H1 (cell line): ENCODE results near the gene P2RY8. TPM values are rescaled to one million over a fixed set of nuclear protein-coding genes. Genes with fewer than 3 reads are reported as not detected.

ENCODE experiments used
- CHD1 ChIP-seq: IDR thresholded peaks from 2 replicates; pipeline ENCODE4 v1.6.1; 2012; ENCODE audit warnings: low read depth, low read length, improper control_type of control experiment
- CTBP2 ChIP-seq: IDR thresholded peaks from 2 replicates; pipeline ENCODE4 v1.7.0; 2011; ENCODE audit warnings: borderline replicate concordance, mild to moderate bottlenecking, moderate library complexity, mixed read lengths, low read length; ENCODE audit not compliant: insufficient read depth, insufficient read length
- HDAC6 ChIP-seq: IDR thresholded peaks from one replicate; pipeline ENCODE4 v1.7.1; 2012; ENCODE audit warnings: low read depth, mild to moderate bottlenecking, inconsistent platforms, low read length, moderate library complexity
- POLR2A ChIP-seq, 2 experiments: IDR thresholded peaks; 1 replicate in 1 of 2; 2 replicates in 1 of 2; pipeline ENCODE4 v1.6.1; 2011; ENCODE audit warnings: low read depth in 2 of 2, low read length in 2 of 2, mild to moderate bottlenecking in 2 of 2; ENCODE audit errors: control extremely low read depth in 1 of 2
- RAD21 ChIP-seq, 2 experiments: IDR thresholded peaks in 1 of 2; conservative IDR thresholded peaks in 1 of 2; 2 replicates each; pipeline ENCODE4 v1.6.1; 2011; ENCODE audit warnings: low read depth in 2 of 2, low read length in 2 of 2, improper control_type of control experiment in 1 of 2, inconsistent platforms in 1 of 2, mild to moderate bottlenecking in 1 of 2, moderate library complexity in 1 of 2
- SIN3A ChIP-seq, 2 experiments: IDR thresholded peaks in 1 of 2; conservative IDR thresholded peaks in 1 of 2; 2 replicates each; pipeline ENCODE4 v1.6.1; 2011 to 2012; ENCODE audit warnings: low read length in 2 of 2, improper control_type of control experiment in 1 of 2, low read depth in 1 of 2, mild to moderate bottlenecking in 1 of 2
- polyA plus RNA-seq, 7 experiments: library from polyadenylated mRNA; depleted of rRNA in 3 of 7; stranded (reverse) in 5 of 7; unstranded in 2 of 7; fragments of >200 nt in 5 of 7; fragments of 200-250 nt in 2 of 7; gene quantifications; 1 replicate in 5 of 7; 2 replicates in 1 of 7; 4 replicates in 1 of 7; pipeline versions ENCODE4 v1.2.1 to v1.2.3, GENCODE V29; 2011 to 2013; ENCODE audit warnings: missing spikeins in 2 of 7, mixed read lengths in 2 of 7
- total RNA-seq: library from RNA; stranded (reverse); fragmentation: NEBNext Ultra II Directional; extraction: Animal tissue kit (Norgen Biotek cat#: 25700); gene quantifications from 2 replicates; pipeline ENCODE4 v1.2.1, GENCODE V29; 2021
- TF ChIP-seq, protein P1 (sequence below): fragments of 300-600 bp; sonication (generic); IDR thresholded peaks from 2 replicates; pipeline ENCODE4 v1.7.1; 2012; ENCODE audit warnings: low read length, moderate library complexity, mild to moderate bottlenecking, inconsistent platforms; ENCODE audit not compliant: insufficient replicate concordance
- TF ChIP-seq, protein P2 (sequence below): IDR thresholded peaks from 2 replicates; pipeline ENCODE4 v1.6.1; 2012; ENCODE audit warnings: inconsistent platforms

Gene P2RY8
- total and polyA plus RNA-seq, 2 of the 8 experiments (the other 6 are each of a cell fraction or from before 2014, with no cell fraction given), result 0.09 to 0.15 TPM

DNA sequence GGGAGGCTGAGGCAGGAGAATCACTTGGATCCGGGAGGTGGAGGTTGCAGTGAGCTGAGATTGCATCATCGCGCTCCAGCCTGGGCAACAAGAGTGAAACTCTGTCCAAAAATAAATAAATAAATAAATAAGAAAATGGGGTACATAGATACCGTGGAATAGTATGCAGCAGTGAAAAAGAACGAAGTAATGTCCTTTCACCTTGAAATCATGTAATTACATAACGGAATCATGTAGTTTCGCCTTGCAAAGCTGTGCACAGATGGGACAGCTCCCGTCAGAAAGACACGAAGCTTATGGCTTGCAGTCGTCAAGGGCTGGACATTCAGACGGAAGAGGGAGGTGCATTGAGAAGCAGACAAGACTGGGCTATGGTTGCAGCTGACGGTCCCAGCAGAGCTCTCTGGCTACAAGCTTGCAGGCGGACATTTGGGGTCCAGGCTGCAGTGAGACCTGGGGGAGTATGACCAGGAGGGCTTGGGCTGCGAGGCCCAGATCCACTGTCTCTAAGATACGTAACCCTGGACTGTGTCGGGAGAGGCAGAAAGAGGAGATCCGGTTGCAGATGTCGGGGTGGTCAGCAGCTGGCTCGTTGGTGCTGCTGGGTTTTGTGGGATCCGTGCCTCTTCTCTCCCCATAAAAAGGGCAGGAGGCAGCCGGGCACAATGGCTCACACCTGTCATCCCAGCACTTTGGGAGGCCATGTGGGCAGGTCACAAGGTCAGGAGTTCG lies 6.2 kb upstream of the P2RY8 start (continued):
- TF ChIP-seq, protein P1, sequence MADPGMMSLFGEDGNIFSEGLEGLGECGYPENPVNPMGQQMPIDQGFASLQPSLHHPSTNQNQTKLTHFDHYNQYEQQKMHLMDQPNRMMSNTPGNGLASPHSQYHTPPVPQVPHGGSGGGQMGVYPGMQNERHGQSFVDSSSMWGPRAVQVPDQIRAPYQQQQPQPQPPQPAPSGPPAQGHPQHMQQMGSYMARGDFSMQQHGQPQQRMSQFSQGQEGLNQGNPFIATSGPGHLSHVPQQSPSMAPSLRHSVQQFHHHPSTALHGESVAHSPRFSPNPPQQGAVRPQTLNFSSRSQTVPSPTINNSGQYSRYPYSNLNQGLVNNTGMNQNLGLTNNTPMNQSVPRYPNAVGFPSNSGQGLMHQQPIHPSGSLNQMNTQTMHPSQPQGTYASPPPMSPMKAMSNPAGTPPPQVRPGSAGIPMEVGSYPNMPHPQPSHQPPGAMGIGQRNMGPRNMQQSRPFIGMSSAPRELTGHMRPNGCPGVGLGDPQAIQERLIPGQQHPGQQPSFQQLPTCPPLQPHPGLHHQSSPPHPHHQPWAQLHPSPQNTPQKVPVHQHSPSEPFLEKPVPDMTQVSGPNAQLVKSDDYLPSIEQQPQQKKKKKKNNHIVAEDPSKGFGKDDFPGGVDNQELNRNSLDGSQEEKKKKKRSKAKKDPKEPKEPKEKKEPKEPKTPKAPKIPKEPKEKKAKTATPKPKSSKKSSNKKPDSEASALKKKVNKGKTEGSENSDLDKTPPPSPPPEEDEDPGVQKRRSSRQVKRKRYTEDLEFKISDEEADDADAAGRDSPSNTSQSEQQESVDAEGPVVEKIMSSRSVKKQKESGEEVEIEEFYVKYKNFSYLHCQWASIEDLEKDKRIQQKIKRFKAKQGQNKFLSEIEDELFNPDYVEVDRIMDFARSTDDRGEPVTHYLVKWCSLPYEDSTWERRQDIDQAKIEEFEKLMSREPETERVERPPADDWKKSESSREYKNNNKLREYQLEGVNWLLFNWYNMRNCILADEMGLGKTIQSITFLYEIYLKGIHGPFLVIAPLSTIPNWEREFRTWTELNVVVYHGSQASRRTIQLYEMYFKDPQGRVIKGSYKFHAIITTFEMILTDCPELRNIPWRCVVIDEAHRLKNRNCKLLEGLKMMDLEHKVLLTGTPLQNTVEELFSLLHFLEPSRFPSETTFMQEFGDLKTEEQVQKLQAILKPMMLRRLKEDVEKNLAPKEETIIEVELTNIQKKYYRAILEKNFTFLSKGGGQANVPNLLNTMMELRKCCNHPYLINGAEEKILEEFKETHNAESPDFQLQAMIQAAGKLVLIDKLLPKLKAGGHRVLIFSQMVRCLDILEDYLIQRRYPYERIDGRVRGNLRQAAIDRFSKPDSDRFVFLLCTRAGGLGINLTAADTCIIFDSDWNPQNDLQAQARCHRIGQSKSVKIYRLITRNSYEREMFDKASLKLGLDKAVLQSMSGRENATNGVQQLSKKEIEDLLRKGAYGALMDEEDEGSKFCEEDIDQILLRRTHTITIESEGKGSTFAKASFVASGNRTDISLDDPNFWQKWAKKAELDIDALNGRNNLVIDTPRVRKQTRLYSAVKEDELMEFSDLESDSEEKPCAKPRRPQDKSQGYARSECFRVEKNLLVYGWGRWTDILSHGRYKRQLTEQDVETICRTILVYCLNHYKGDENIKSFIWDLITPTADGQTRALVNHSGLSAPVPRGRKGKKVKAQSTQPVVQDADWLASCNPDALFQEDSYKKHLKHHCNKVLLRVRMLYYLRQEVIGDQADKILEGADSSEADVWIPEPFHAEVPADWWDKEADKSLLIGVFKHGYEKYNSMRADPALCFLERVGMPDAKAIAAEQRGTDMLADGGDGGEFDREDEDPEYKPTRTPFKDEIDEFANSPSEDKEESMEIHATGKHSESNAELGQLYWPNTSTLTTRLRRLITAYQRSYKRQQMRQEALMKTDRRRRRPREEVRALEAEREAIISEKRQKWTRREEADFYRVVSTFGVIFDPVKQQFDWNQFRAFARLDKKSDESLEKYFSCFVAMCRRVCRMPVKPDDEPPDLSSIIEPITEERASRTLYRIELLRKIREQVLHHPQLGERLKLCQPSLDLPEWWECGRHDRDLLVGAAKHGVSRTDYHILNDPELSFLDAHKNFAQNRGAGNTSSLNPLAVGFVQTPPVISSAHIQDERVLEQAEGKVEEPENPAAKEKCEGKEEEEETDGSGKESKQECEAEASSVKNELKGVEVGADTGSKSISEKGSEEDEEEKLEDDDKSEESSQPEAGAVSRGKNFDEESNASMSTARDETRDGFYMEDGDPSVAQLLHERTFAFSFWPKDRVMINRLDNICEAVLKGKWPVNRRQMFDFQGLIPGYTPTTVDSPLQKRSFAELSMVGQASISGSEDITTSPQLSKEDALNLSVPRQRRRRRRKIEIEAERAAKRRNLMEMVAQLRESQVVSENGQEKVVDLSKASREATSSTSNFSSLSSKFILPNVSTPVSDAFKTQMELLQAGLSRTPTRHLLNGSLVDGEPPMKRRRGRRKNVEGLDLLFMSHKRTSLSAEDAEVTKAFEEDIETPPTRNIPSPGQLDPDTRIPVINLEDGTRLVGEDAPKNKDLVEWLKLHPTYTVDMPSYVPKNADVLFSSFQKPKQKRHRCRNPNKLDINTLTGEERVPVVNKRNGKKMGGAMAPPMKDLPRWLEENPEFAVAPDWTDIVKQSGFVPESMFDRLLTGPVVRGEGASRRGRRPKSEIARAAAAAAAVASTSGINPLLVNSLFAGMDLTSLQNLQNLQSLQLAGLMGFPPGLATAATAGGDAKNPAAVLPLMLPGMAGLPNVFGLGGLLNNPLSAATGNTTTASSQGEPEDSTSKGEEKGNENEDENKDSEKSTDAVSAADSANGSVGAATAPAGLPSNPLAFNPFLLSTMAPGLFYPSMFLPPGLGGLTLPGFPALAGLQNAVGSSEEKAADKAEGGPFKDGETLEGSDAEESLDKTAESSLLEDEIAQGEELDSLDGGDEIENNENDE, result no peak
- TF ChIP-seq RAD21 (IDR thresholded peaks at IDR 0.05 in 1 of 2, conservative IDR thresholded peaks at IDR 0.05 in 1 of 2; ENCODE audit: low read depth in 2 of 2, low read length in 2 of 2), result no peak
- TF ChIP-seq SIN3A (conservative IDR thresholded peaks at IDR 0.05 in 1 of 2, IDR thresholded peaks at IDR 0.05 in 1 of 2; ENCODE audit: low read depth in 1 of 2, low read length in 2 of 2), result no peak
- TF ChIP-seq CTBP2, result no peak
- TF ChIP-seq, protein P2, sequence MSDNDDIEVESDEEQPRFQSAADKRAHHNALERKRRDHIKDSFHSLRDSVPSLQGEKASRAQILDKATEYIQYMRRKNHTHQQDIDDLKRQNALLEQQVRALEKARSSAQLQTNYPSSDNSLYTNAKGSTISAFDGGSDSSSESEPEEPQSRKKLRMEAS, result no peak
- no peak for TF ChIP-seq CHD1
- TF ChIP-seq POLR2A (IDR thresholded peaks at IDR 0.05; ENCODE audit: control extremely low read depth in 1 of 2, low read depth in 2 of 2, low read length in 2 of 2), result no peak
- no peak for TF ChIP-seq HDAC6
